IgD-negative memory B cell (primary cell): ENCODE measurements around the gene NGF. TPM values are rescaled to one million over a fixed set of nuclear protein-coding genes. Genes with fewer than 3 reads are reported as not detected.
A peak's percentile ranks its signal among the peaks of the same experiment; 100 is the strongest.

ENCODE experiments used
- H3K27ac Mint-ChIP-seq, 3 donors: one replicate each; pipeline ENCODE4 v1.8.0; 2020 to 2022; ENCODE audit warnings: mild to moderate bottlenecking in 3 of 3, mixed read lengths in 3 of 3, moderate library complexity in 1 of 3
- H3K27me3 Mint-ChIP-seq: one replicate; pipeline ENCODE4 v1.8.0; 2021; ENCODE audit warnings: mixed read lengths
- H3K36me3 Mint-ChIP-seq: one replicate; pipeline ENCODE4 v1.8.0; 2020; ENCODE audit warnings: mild to moderate bottlenecking, mixed read lengths
- H3K4me1 Mint-ChIP-seq, 3 donors: one replicate each; pipeline ENCODE4 v1.8.0; 2020 to 2022; ENCODE audit warnings: mixed read lengths in 3 of 3, mild to moderate bottlenecking in 1 of 3
- H3K4me3 Mint-ChIP-seq, 4 donors: one replicate each; pipeline ENCODE4 v1.8.0; 2020 to 2022; ENCODE audit warnings: mild to moderate bottlenecking in 4 of 4, mixed read lengths in 4 of 4, moderate library complexity in 3 of 4
- H3K9me3 Mint-ChIP-seq, 3 donors: one replicate each; pipeline ENCODE4 v1.8.0; 2020 to 2021; ENCODE audit warnings: mixed read lengths in 3 of 3, mild to moderate bottlenecking in 1 of 3
- polyA plus RNA-seq: library from polyadenylated mRNA; unstranded; fragments of 300-500 nt; fragmentation: Illumina TruSeq; gene quantifications from one replicate; pipeline ENCODE4 v1.2.3, GENCODE V29; 2021

NGF gene
- polyA plus RNA-seq, 1 donor from 2014 or later, result not detected

GRCh38 chr1:115286431-115287205 lies 51.4 kb downstream of the NGF start:
- no peak overlapping the region for H3K4me3 Mint-ChIP-seq
- H3K27ac Mint-ChIP-seq, result no peak overlapping the region
- no peaks in the 10 kb centered on the region for H3K4me1 Mint-ChIP-seq
- no peaks in the 10 kb centered on the region for H3K9me3 Mint-ChIP-seq
- peaks cover 9% of the 10 kb centered on the region for H3K27me3 Mint-ChIP-seq
- no peaks in the 10 kb centered on the region for H3K36me3 Mint-ChIP-seq

GRCh38 chr1:115284209-115284608 lies 53.8 kb downstream of the NGF start:
- peaks cover 13% of the 10 kb centered on the region for H3K27me3 Mint-ChIP-seq
- H3K27ac Mint-ChIP-seq, result peak overlapping the region in 1 of 3 donors; percentile 83
- no peaks in the 10 kb centered on the region for H3K9me3 Mint-ChIP-seq
- H3K4me3 Mint-ChIP-seq, result no peak overlapping the region
- no peaks in the 10 kb centered on the region for H3K4me1 Mint-ChIP-seq
- no peaks in the 10 kb centered on the region for H3K36me3 Mint-ChIP-seq

- Mint-ChIP-seq H3K4me1 (no peaks in the 10 kb centered on the region), H3K27me3 (peaks cover 13% of the 10 kb centered on the region), H3K9me3 (no peaks in the 10 kb centered on the region), H3K4me3 (peak overlapping the region in 1 of 4 donors; percentile 39), H3K27ac (no peak overlapping the region), H3K36me3 (no peaks in the 10 kb centered on the region)
These were observed 54.3 kb downstream of the NGF start for GRCh38 chr1:115283681-115284146.

GRCh38 chr1:115283249-115283648 lies 54.8 kb downstream of the NGF start:
- H3K9me3 Mint-ChIP-seq, result no peaks in the 10 kb centered on the region
- H3K27me3 Mint-ChIP-seq, result peaks cover 13% of the 10 kb centered on the region
- H3K4me3 Mint-ChIP-seq, result no peak overlapping the region
- H3K4me1 Mint-ChIP-seq, result no peaks in the 10 kb centered on the region
- no peaks in the 10 kb centered on the region for H3K36me3 Mint-ChIP-seq
- no peak overlapping the region for H3K27ac Mint-ChIP-seq

- no peaks in the 10 kb centered on the region for H3K4me1 Mint-ChIP-seq
- H3K36me3 Mint-ChIP-seq, result no peaks in the 10 kb centered on the region
- H3K4me3 Mint-ChIP-seq, result no peak overlapping the region
- H3K9me3 Mint-ChIP-seq, result no peaks in the 10 kb centered on the region
- no peak overlapping the region for H3K27ac Mint-ChIP-seq
- peaks cover 13% of the 10 kb centered on the region for H3K27me3 Mint-ChIP-seq
These were observed 55.2 kb downstream of the NGF start for GRCh38 chr1:115282807-115283208.

GRCh38 chr1:115281143-115281542 lies 56.9 kb downstream of the NGF start:
- Mint-ChIP-seq H3K36me3 (no peaks in the 10 kb centered on the region), H3K4me1 (no peaks in the 10 kb centered on the region), H3K9me3 (peaks cover 0 to 5% (median 0%) of the 10 kb centered on the region in 3 donors), H3K4me3 (no peak overlapping the region), H3K27me3 (peaks cover 9% of the 10 kb centered on the region), H3K27ac (no peak overlapping the region)

GRCh38 chr1:115280064-115280463 lies 58.0 kb downstream of the NGF start:
- H3K4me3 Mint-ChIP-seq, result no peak overlapping the region
- peaks cover 9% of the 10 kb centered on the region for H3K27me3 Mint-ChIP-seq
- peaks cover 0 to 5% (median 1%) of the 10 kb centered on the region in 3 donors for H3K9me3 Mint-ChIP-seq
- no peak overlapping the region for H3K27ac Mint-ChIP-seq
- no peaks in the 10 kb centered on the region for H3K4me1 Mint-ChIP-seq
- no peaks in the 10 kb centered on the region for H3K36me3 Mint-ChIP-seq

GRCh38 chr1:115278211-115278610 lies 59.8 kb downstream of the NGF start:
- Mint-ChIP-seq H3K27ac (no peak overlapping the region), H3K9me3 (peaks cover 0 to 5% (median 1%) of the 10 kb centered on the region in 3 donors), H3K36me3 (no peaks in the 10 kb centered on the region), H3K27me3 (peaks cover 11% of the 10 kb centered on the region), H3K4me1 (no peaks in the 10 kb centered on the region), H3K4me3 (no peak overlapping the region)

- no peaks in the 10 kb centered on the region for H3K36me3 Mint-ChIP-seq
- peaks cover 13% of the 10 kb centered on the region for H3K27me3 Mint-ChIP-seq
- H3K27ac Mint-ChIP-seq, result no peak overlapping the region
- H3K4me1 Mint-ChIP-seq, result no peaks in the 10 kb centered on the region
- no peak overlapping the region for H3K4me3 Mint-ChIP-seq
- H3K9me3 Mint-ChIP-seq, result peaks cover 1 to 5% (median 2%) of the 10 kb centered on the region in 3 donors
These were observed 60.8 kb downstream of the NGF start for GRCh38 chr1:115277276-115277675.

GRCh38 chr1:115275216-115275615 lies 62.8 kb downstream of the NGF start:
- Mint-ChIP-seq H3K4me3 (no peak overlapping the region), H3K9me3 (peaks cover 1 to 5% (median 2%) of the 10 kb centered on the region in 3 donors), H3K4me1 (no peaks in the 10 kb centered on the region), H3K27me3 (peaks cover 6% of the 10 kb centered on the region), H3K27ac (no peak overlapping the region), H3K36me3 (no peaks in the 10 kb centered on the region)

GRCh38 chr1:115274467-115274866 lies 63.6 kb downstream of the NGF start:
- H3K27ac Mint-ChIP-seq, result no peak overlapping the region
- H3K36me3 Mint-ChIP-seq, result no peaks in the 10 kb centered on the region
- H3K9me3 Mint-ChIP-seq, result peaks cover 1 to 5% (median 2%) of the 10 kb centered on the region in 3 donors
- peaks cover 6% of the 10 kb centered on the region for H3K27me3 Mint-ChIP-seq
- no peak overlapping the region for H3K4me3 Mint-ChIP-seq
- no peaks in the 10 kb centered on the region for H3K4me1 Mint-ChIP-seq

- Mint-ChIP-seq H3K36me3 (no peaks in the 10 kb centered on the region), H3K4me3 (no peak overlapping the region), H3K27ac (no peak overlapping the region), H3K4me1 (no peaks in the 10 kb centered on the region), H3K27me3 (peaks cover 9% of the 10 kb centered on the region), H3K9me3 (no peaks in the 10 kb centered on the region)
These were observed 71.2 kb downstream of the NGF start for GRCh38 chr1:115266729-115267421.

GRCh38 chr1:115265099-115265498 lies 73.0 kb downstream of the NGF start:
- no peak overlapping the region for H3K4me3 Mint-ChIP-seq
- H3K27ac Mint-ChIP-seq, result no peak overlapping the region
- no peaks in the 10 kb centered on the region for H3K4me1 Mint-ChIP-seq
- H3K36me3 Mint-ChIP-seq, result no peaks in the 10 kb centered on the region
- no peaks in the 10 kb centered on the region for H3K9me3 Mint-ChIP-seq
- peaks cover 9% of the 10 kb centered on the region for H3K27me3 Mint-ChIP-seq

- Mint-ChIP-seq H3K9me3 (peaks cover 2 to 11% (median 7%) of the 10 kb centered on the region in 3 donors), H3K4me1 (no peaks in the 10 kb centered on the region), H3K4me3 (no peak overlapping the region), H3K27me3 (peaks cover 8% of the 10 kb centered on the region), H3K27ac (no peak overlapping the region), H3K36me3 (no peaks in the 10 kb centered on the region)
These were observed 75.2 kb downstream of the NGF start for GRCh38 chr1:115262886-115263285.

- Mint-ChIP-seq H3K36me3 (no peaks in the 10 kb centered on the region), H3K4me1 (no peaks in the 10 kb centered on the region), H3K4me3 (no peak overlapping the region), H3K9me3 (peaks cover 2 to 15% (median 8%) of the 10 kb centered on the region in 3 donors), H3K27ac (no peak overlapping the region), H3K27me3 (peaks cover 7% of the 10 kb centered on the region)
These were observed 76.6 kb downstream of the NGF start for GRCh38 chr1:115261496-115261895.
